Spleen (tissue), 11 donors: ENCODE measurements around the gene CRACR2A. TPM values are rescaled to one million over a fixed set of nuclear protein-coding genes. Genes with fewer than 3 reads are reported as not detected.

ENCODE experiments used
- DNase-seq: peaks from one replicate; pipeline ENCODE4 v3.0.0-alpha.2; 2020
- H3K27ac ChIP-seq, 8 donors: fragments of 200-600 bp; sonication (generic) in 7 of 8; 1 replicate in 4 of 8; 2 replicates in 4 of 8; pipeline versions ENCODE4 v1.5.0 to v1.8.0; 2016 to 2021; ENCODE audit warnings: inconsistent platforms in 4 of 8, mild to moderate bottlenecking in 4 of 8, moderate library complexity in 1 of 8
- H3K27me3 ChIP-seq, 7 donors: fragments of 200-600 bp; sonication (generic) in 6 of 7; replicated peaks in 1 of 7; 1 replicate in 4 of 7; 2 replicates in 3 of 7; pipeline versions ENCODE4 v1.5.0 to v1.8.0; 2016 to 2021; ENCODE audit warnings: inconsistent platforms in 3 of 7, mild to moderate bottlenecking in 1 of 7
- H3K36me3 ChIP-seq, 6 donors: fragments of 200-600 bp; sonication (generic) in 5 of 6; 1 replicate in 4 of 6; 2 replicates in 2 of 6; pipeline versions ENCODE4 v1.5.0 to v1.8.0; 2016 to 2021; ENCODE audit warnings: inconsistent platforms in 2 of 6
- H3K4me1 ChIP-seq, 6 donors: fragments of 200-600 bp; sonication (generic) in 5 of 6; 1 replicate in 3 of 6; 2 replicates in 3 of 6; pipeline versions ENCODE4 v1.5.0 to v1.8.0; 2016 to 2021; ENCODE audit warnings: inconsistent platforms in 3 of 6
- H3K4me3 ChIP-seq, 8 donors: fragments of 200-600 bp; sonication (generic) in 7 of 8; 1 replicate in 4 of 8; 2 replicates in 4 of 8; pipeline versions ENCODE4 v1.5.0 to v1.8.0; 2016 to 2021; ENCODE audit warnings: inconsistent platforms in 4 of 8, mild to moderate bottlenecking in 4 of 8, moderate library complexity in 2 of 8
- H3K9me3 ChIP-seq, 8 donors: fragments of 200-600 bp; sonication (generic) in 7 of 8; 1 replicate in 4 of 8; 2 replicates in 4 of 8; pipeline versions ENCODE4 v1.5.0 to v1.8.0; 2016 to 2021; ENCODE audit warnings: inconsistent platforms in 4 of 8
- POLR2A ChIP-seq, 3 donors: fragments of 450-650 bp; IDR thresholded peaks; one replicate each; pipeline ENCODE4 v1.5.1; 2017; ENCODE audit warnings: antibody characterized with exemption in 3 of 3, mild to moderate bottlenecking in 1 of 3
- POLR2AphosphoS5 ChIP-seq, 3 donors: sonication (generic); formaldehyde crosslinking; IDR thresholded peaks; one replicate each; pipeline ENCODE4 v1.5.1; 2017; ENCODE audit warnings: antibody characterized with exemption in 3 of 3
- WGBS, 5 donors: extraction: QIAGEN DNeasy Blood & Tissue Kit in 3 of 5; methylation state at CpG; one replicate each; pipeline versions ENCODE4 v1.1.5 to v1.1.7; 2013 to 2018; 5-methylcytosine and 5-hydroxymethylcytosine counted together
- intact Hi-C: fragments of 100-400 bp; cut with DNase I; formaldehyde crosslinking; loops from one replicate; pipeline ENCODE4 v1.15.0; 2023; ENCODE audit warnings: low total_unique reads
- polyA plus RNA-seq, 3 donors: library from polyadenylated mRNA; stranded (reverse); fragments of 200-250 nt; gene quantifications; one replicate each; pipeline ENCODE4 v1.2.1, GENCODE V29; 2013
- total RNA-seq, 7 donors: library from RNA; depleted of rRNA in 3 of 7; stranded (reverse); fragments of >200 nt in 3 of 7; fragmentation: NEBNext Ultra II Directional in 4 of 7; extraction: Animal tissue kit (Norgen Biotek cat#: 25700) in 4 of 7; gene quantifications; one replicate each; pipeline versions ENCODE4 v1.1.0 to v1.2.1, GENCODE V29; 2016 to 2021
- TF ChIP-seq, protein P1 (sequence below), 11 experiments: fragments of 200-600 bp in 7 of 11; fragments of 450-650 bp in 4 of 11; sonication (generic) in 4 of 11; IDR thresholded peaks in 8 of 11; conservative IDR thresholded peaks in 3 of 11; 1 replicate in 7 of 11; 2 replicates in 4 of 11; pipeline versions ENCODE4 v1.4.0 to v1.8.0; 2016 to 2021; ENCODE audit warnings: antibody characterized with exemption in 11 of 11, inconsistent platforms in 4 of 11, mild to moderate bottlenecking in 1 of 11
- donor health status: healthy with polysubstance abuse.
- donor health status: DM: no; HTN: no; CAD: no; lungs with moderate emphysema.
- donor health status: DM: no; HTN: no; CAD: no.
- donor health status: Bipolar disorder and iron deficiency.
- donor health status: healthy.
- donor health status: DM: no; HTN: no; CAD: no.
- donor health status: DM: yes; HTN: yes; CAD: no.

CRACR2A gene
- total and polyA plus RNA-seq, 10 donors, result 3.3 to 27.6 (median 21.1) TPM

DNA sequence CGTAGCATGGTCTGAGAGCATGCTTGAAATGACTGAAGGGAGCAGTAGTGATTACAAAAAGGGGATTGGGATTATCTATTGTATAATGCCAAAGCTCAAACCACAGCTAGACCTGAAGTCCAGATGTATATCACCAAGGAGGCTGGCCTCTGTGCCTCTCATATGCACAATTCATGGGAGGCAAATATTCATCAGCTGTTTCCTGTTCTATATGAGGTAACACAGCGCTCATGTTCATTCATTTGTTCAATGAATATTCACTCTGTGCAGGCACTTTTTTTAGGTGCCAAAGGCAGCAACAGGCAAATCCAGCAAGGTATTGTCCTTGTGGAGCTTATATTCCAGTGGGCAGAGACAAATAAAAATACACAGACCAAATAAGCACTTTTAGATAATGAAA is 39.0 kb downstream of the CRACR2A start:
- H3K9me3 ChIP-seq, result no peaks in the 10 kb centered on the region
- no peak for DNase-seq
- peaks cover 0 to 47% (median 8%) of the 10 kb centered on the region in 6 donors for H3K36me3 ChIP-seq
- intact Hi-C loops, result no loop called here
- peaks cover 0 to 16% (median 7%) of the 10 kb centered on the region in 6 donors for H3K4me1 ChIP-seq
- H3K27ac ChIP-seq, result no peak overlapping the region
- 81 to 97% (median 85%) methylated on average over 2 of the region's 2 CpGs for WGBS, 5 donors
- H3K4me3 ChIP-seq, result no peak overlapping the region
- H3K27me3 ChIP-seq, result no peaks in the 10 kb centered on the region
- TF ChIP-seq POLR2AphosphoS5 (IDR thresholded peaks at IDR 0.05) (no peak), POLR2A (IDR thresholded peaks at IDR 0.05) (no peak)
- TF ChIP-seq, protein P1, sequence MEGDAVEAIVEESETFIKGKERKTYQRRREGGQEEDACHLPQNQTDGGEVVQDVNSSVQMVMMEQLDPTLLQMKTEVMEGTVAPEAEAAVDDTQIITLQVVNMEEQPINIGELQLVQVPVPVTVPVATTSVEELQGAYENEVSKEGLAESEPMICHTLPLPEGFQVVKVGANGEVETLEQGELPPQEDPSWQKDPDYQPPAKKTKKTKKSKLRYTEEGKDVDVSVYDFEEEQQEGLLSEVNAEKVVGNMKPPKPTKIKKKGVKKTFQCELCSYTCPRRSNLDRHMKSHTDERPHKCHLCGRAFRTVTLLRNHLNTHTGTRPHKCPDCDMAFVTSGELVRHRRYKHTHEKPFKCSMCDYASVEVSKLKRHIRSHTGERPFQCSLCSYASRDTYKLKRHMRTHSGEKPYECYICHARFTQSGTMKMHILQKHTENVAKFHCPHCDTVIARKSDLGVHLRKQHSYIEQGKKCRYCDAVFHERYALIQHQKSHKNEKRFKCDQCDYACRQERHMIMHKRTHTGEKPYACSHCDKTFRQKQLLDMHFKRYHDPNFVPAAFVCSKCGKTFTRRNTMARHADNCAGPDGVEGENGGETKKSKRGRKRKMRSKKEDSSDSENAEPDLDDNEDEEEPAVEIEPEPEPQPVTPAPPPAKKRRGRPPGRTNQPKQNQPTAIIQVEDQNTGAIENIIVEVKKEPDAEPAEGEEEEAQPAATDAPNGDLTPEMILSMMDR (IDR thresholded peaks at IDR 0.05 in 8 of 11, conservative IDR thresholded peaks at IDR 0.05 in 3 of 11), result no peak

DNA sequence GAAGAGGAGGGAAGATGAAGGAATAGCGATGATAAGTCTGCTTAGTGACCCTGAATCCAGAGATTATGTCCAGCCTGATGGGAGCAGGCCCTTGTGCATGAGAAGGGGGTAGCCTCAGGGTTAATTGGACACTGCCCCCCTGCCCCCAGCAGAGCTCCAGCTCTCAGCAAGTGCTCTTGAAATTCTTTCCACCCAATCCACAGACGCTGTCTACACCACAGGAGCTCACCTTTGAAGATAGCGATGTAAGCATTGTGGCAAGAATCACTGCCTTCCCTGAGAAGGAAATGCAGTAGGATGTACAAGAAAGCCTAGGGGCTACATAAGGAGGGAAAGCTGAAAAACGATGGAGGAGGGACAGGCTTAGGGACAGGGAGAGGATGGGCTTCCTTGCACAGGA is 39.4 kb downstream of the CRACR2A start:
- peaks cover 0 to 11% (median 6%) of the 10 kb centered on the region in 6 donors for H3K4me1 ChIP-seq

DNA sequence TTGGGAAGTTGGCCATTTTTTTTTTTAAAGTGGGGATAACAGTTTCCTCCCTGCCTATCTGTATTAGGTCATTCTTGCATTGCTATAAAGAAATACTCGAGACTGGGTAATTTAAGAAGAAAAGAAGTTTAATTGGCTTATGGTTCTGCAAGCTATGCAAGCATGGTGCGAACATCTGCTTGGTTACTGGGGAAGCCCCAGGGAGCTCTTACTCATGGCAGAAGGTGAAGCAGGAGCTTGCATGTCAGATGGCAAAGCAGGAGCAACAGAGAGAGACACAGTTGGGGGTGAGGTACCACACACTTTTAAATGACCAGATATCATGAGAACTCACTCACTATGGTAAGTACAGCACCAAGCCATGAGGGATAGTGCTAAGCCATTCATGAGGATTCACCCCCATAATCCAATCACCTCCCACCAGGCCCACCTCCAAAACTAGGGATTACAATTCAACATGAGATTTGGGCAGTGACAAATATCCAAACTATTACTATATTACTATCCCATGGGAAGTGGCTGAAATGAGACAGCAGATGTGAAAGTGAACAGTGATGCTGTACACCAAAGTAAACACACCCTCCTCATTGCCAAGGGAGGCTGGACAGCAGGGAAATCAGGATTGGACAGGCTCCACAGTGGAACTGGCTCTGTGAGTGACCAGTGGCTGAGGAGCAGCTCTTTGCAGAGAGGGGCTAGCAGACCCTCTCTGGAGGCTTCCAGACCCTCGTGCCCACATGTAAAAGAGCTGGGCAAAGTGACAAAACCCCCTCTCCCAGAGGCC is 40.5 kb downstream of the CRACR2A start:
- H3K4me3 ChIP-seq, result no peak overlapping the region
- no peak for DNase-seq
- peaks cover 0 to 56% (median 8%) of the 10 kb centered on the region in 6 donors for H3K36me3 ChIP-seq
- TF ChIP-seq, protein P1 (IDR thresholded peaks at IDR 0.05 in 8 of 11, conservative IDR thresholded peaks at IDR 0.05 in 3 of 11), result no peak
- TF ChIP-seq POLR2AphosphoS5 (IDR thresholded peaks at IDR 0.05) (no peak), POLR2A (IDR thresholded peaks at IDR 0.05) (no peak)
- no peak overlapping the region for H3K27ac ChIP-seq
- WGBS, 5 donors, result 75 to 88% (median 83%) methylated on average over 3 of the region's 3 CpGs
- no peaks in the 10 kb centered on the region for H3K27me3 ChIP-seq
- intact Hi-C loops, result no loop called here
- H3K4me1 ChIP-seq, result peaks cover 0 to under 1% (median 0%) of the 10 kb centered on the region in 6 donors
- no peaks in the 10 kb centered on the region for H3K9me3 ChIP-seq

More for the DNA sequence above, 39.4 kb downstream of the CRACR2A start:
- H3K9me3 ChIP-seq, result no peaks in the 10 kb centered on the region
- DNase-seq, result no peak
- no peaks in the 10 kb centered on the region for H3K27me3 ChIP-seq
- 75 to 89% (median 87%) methylated on average over 4 of the region's 4 CpGs for WGBS, 5 donors
- TF ChIP-seq POLR2AphosphoS5 (IDR thresholded peaks at IDR 0.05), result no peak
- TF ChIP-seq POLR2A (IDR thresholded peaks at IDR 0.05), result no peak
- TF ChIP-seq, protein P1 (IDR thresholded peaks at IDR 0.05 in 8 of 11, conservative IDR thresholded peaks at IDR 0.05 in 3 of 11), result no peak
- intact Hi-C loops, result no loop called here
- peaks cover 0 to 51% (median 8%) of the 10 kb centered on the region in 6 donors for H3K36me3 ChIP-seq
- H3K4me3 ChIP-seq, result no peak overlapping the region
- H3K27ac ChIP-seq, result no peak overlapping the region

DNA sequence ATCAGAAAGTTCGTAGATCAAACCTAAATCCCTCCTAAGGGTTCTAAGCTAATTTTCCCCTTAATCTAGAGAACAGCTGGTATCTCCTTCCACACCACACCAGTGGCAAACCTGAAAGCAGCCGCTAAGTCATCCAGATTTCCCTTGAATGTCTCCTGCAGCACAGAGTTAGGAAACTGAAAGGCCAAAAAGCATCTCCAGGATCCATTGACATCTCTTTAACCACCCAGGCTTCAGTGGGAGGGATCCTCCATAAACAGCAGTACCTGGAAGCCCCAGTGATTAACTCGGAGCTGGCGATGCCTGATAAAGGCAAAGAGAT is 47.6 kb downstream of the CRACR2A start:
- Histone ChIP-seq H3K36me3 (peaks cover 0 to 26% (median 0%) of the 10 kb centered on the region in 6 donors), H3K27me3 (no peaks in the 10 kb centered on the region), H3K4me3 (no peak overlapping the region), H3K4me1 (peaks cover 0 to 16% (median 12%) of the 10 kb centered on the region in 6 donors), H3K9me3 (peaks cover 0 to 13% (median 8%) of the 10 kb centered on the region in 8 donors), H3K27ac (peak overlapping the region in 7 of 8 donors; percentile 51 to 84 (median 76))
- 91 to 100% (median 96%) methylated on average over 4 of the region's 4 CpGs for WGBS, 5 donors
- DNase-seq, result no peak
- intact Hi-C loops, result no loop called here
- TF ChIP-seq POLR2A (IDR thresholded peaks at IDR 0.05), result no peak
- no peak for TF ChIP-seq POLR2AphosphoS5 (IDR thresholded peaks at IDR 0.05)
- TF ChIP-seq, protein P1 (IDR thresholded peaks at IDR 0.05 in 8 of 11, conservative IDR thresholded peaks at IDR 0.05 in 3 of 11), result no peak
